H9 (cell line): ENCODE data around the gene IBA57. TPM values are rescaled to one million over a fixed set of nuclear protein-coding genes. Genes with fewer than 3 reads are reported as not detected.

Source experiments
- DNase-seq: peaks from one replicate; pipeline ENCODE4 v3.0.0-alpha.2; 2017
- H2AFZ ChIP-seq: one replicate; pipeline ENCODE4 v1.6.1; 2013; ENCODE audit warnings: mild to moderate bottlenecking, low read length, control low read depth, moderate library complexity
- H2AK5ac ChIP-seq: 2 replicates; pipeline ENCODE4 v1.6.1; 2013; ENCODE audit warnings: low read length, control low read depth, mixed read lengths; ENCODE audit not compliant: insufficient read length
- H2BK120ac ChIP-seq: one replicate; pipeline ENCODE4 v1.6.1; 2013; ENCODE audit warnings: low read depth, mild to moderate bottlenecking, low read length, control low read depth, inconsistent platforms; ENCODE audit not compliant: poor library complexity, severe bottlenecking
- H2BK12ac ChIP-seq: 2 replicates; pipeline ENCODE4 v1.6.1; 2013; ENCODE audit warnings: low read length, control low read depth, mixed read lengths, low read depth; ENCODE audit not compliant: insufficient read length
- H2BK15ac ChIP-seq: 2 replicates; pipeline ENCODE4 v1.6.1; 2013; ENCODE audit warnings: low read depth, low read length, control low read depth
- H2BK20ac ChIP-seq: one replicate; pipeline ENCODE4 v1.6.1; 2013; ENCODE audit warnings: low read depth, mild to moderate bottlenecking, low read length, control low read depth, inconsistent platforms; ENCODE audit not compliant: poor library complexity, severe bottlenecking
- H2BK5ac ChIP-seq: 2 replicates; pipeline ENCODE4 v1.6.1; 2013; ENCODE audit warnings: low read length, control low read depth, mixed read lengths; ENCODE audit not compliant: insufficient read length
- H3K14ac ChIP-seq: 2 replicates; pipeline ENCODE4 v1.6.1; 2013; ENCODE audit warnings: low read length, control low read depth; ENCODE audit not compliant: insufficient read depth
- H3K18ac ChIP-seq: 2 replicates; pipeline ENCODE4 v1.6.1; 2013; ENCODE audit warnings: low read depth, mild to moderate bottlenecking, mixed read lengths, low read length, control low read depth; ENCODE audit not compliant: insufficient read length
- H3K23ac ChIP-seq: 2 replicates; pipeline ENCODE4 v1.6.1; 2013; ENCODE audit warnings: low read length, control low read depth, mixed read lengths, low read depth; ENCODE audit not compliant: insufficient read length
- H3K23me2 ChIP-seq: 2 replicates; pipeline ENCODE4 v1.6.1; 2013; ENCODE audit warnings: low read depth, mild to moderate bottlenecking, mixed read lengths, low read length, control low read depth; ENCODE audit not compliant: insufficient read length, poor library complexity, severe bottlenecking
- H3K27ac ChIP-seq: 2 replicates; pipeline ENCODE4 v1.5.1; 2013; ENCODE audit warnings: low read length, control low read depth, mixed read lengths, low read depth; ENCODE audit not compliant: insufficient read length
- H3K27me3 ChIP-seq: 2 replicates; pipeline ENCODE4 v1.6.1; 2013; ENCODE audit warnings: low read length, control low read depth, inconsistent platforms; ENCODE audit not compliant: insufficient read depth
- H3K4ac ChIP-seq: 2 replicates; pipeline ENCODE4 v1.6.1; 2013; ENCODE audit warnings: low read depth, mild to moderate bottlenecking, control low read depth, inconsistent platforms, low read length, moderate library complexity
- H3K4me1 ChIP-seq: 2 replicates; pipeline ENCODE4 v1.6.1; 2013; ENCODE audit warnings: low read length, control low read depth, inconsistent platforms; ENCODE audit not compliant: insufficient read depth
- H3K4me2 ChIP-seq: 2 replicates; pipeline ENCODE4 v1.6.1; 2013; ENCODE audit warnings: low read length, control low read depth, mixed read lengths; ENCODE audit not compliant: insufficient read length, insufficient read depth
- H3K56ac ChIP-seq: 2 replicates; pipeline ENCODE4 v1.6.1; 2013; ENCODE audit warnings: low read depth, mild to moderate bottlenecking, mixed read lengths, low read length, control low read depth; ENCODE audit not compliant: insufficient read length
- H3K79me1 ChIP-seq: 2 replicates; pipeline ENCODE4 v1.6.1; 2013; ENCODE audit warnings: low read depth, mild to moderate bottlenecking, moderate library complexity, low read length, control low read depth, inconsistent platforms; ENCODE audit not compliant: insufficient read depth, poor library complexity, severe bottlenecking
- H3K79me2 ChIP-seq: 2 replicates; pipeline ENCODE4 v1.6.1; 2013; ENCODE audit warnings: low read length, control low read depth, inconsistent platforms; ENCODE audit not compliant: insufficient read depth
- H3K9ac ChIP-seq: 2 replicates; pipeline ENCODE4 v1.6.1; 2013; ENCODE audit warnings: low read length, control low read depth, mixed read lengths; ENCODE audit not compliant: insufficient read length; ENCODE audit errors: extremely low read depth
- H3K9me3 ChIP-seq: one replicate; pipeline ENCODE4 v1.6.1; 2013; ENCODE audit warnings: low read depth, low read length, inconsistent platforms; ENCODE audit not compliant: control insufficient read depth
- H3T11ph ChIP-seq: one replicate; pipeline ENCODE4 v1.6.1; 2013; ENCODE audit warnings: mild to moderate bottlenecking, low read length, control low read depth, inconsistent platforms
- H4K20me1 ChIP-seq: one replicate; pipeline ENCODE4 v1.6.1; 2013; ENCODE audit not compliant: control insufficient read depth, insufficient read length, insufficient read depth
- H4K5ac ChIP-seq: 2 replicates; pipeline ENCODE4 v1.6.1; 2013; ENCODE audit warnings: low read depth, mild to moderate bottlenecking, mixed read lengths, low read length, control low read depth; ENCODE audit not compliant: insufficient read length
- H4K8ac ChIP-seq: replicated peaks from 2 replicates; pipeline ENCODE4 v1.6.1; 2013; ENCODE audit warnings: low read length, control low read depth, mixed read lengths, low read depth; ENCODE audit not compliant: insufficient read length
- H4K91ac ChIP-seq: 2 replicates; pipeline ENCODE4 v1.6.1; 2013; ENCODE audit warnings: low read depth, mild to moderate bottlenecking, moderate library complexity, mixed read lengths, low read length, control low read depth; ENCODE audit not compliant: insufficient read length
- H3K27ac Mint-ChIP-seq, 3 experiments: 2 replicates in 2 of 3; 3 replicates in 1 of 3; pipeline ENCODE4 v1.8.0; 2020 to 2021; ENCODE audit warnings: mixed read lengths in 3 of 3, mild to moderate bottlenecking in 1 of 3, moderate library complexity in 1 of 3
- H3K27me3 Mint-ChIP-seq: 2 replicates; pipeline ENCODE4 v1.8.0; 2021; ENCODE audit warnings: low read depth, mild to moderate bottlenecking, moderate library complexity, mixed read lengths
- H3K36me3 Mint-ChIP-seq, 3 experiments: 2 replicates in 2 of 3; 3 replicates in 1 of 3; pipeline ENCODE4 v1.8.0; 2020 to 2021; ENCODE audit warnings: low read depth in 3 of 3, mixed read lengths in 3 of 3; ENCODE audit not compliant: insufficient read depth in 1 of 3
- H3K4me1 Mint-ChIP-seq, 2 experiments: 2 replicates each; pipeline ENCODE4 v1.8.0; 2020; ENCODE audit warnings: mixed read lengths in 2 of 2
- H3K4me3 Mint-ChIP-seq, 2 experiments: 2 replicates in 1 of 2; 3 replicates in 1 of 2; pipeline ENCODE4 v1.8.0; 2020 to 2021; ENCODE audit warnings: mild to moderate bottlenecking in 2 of 2, mixed read lengths in 2 of 2, moderate library complexity in 1 of 2
- H3K9me3 Mint-ChIP-seq, 2 experiments: 2 replicates in 1 of 2; 3 replicates in 1 of 2; pipeline ENCODE4 v1.8.0; 2020; ENCODE audit warnings: mild to moderate bottlenecking in 2 of 2, mixed read lengths in 2 of 2, moderate library complexity in 1 of 2
- WGBS: extraction: QIAGEN DNeasy Blood & Tissue Kit; methylation state at CpG from one replicate; pipeline ENCODE4 v1.1.7; 2013; ENCODE audit warnings: missing lambda C conversion rate, low lambda C conversion rate, mixed read lengths; ENCODE audit not compliant: insufficient read length; ENCODE audit errors: extremely low coverage; 5-methylcytosine and 5-hydroxymethylcytosine counted together
- total RNA-seq: library from RNA; stranded (reverse); gene quantifications from 2 replicates; pipeline ENCODE4 v1.2.1, GENCODE V29; 2021
- TF ChIP-seq, protein P1 (sequence below): fragments of 200-600 bp; sonication (generic); conservative IDR thresholded peaks from 3 replicates; pipeline ENCODE4 v1.8.0; 2021; ENCODE audit warnings: antibody characterized with exemption, mild to moderate bottlenecking

The IBA57 gene
- total RNA-seq, 1 experiment from 2014 or later: 12.6 TPM

DNA sequence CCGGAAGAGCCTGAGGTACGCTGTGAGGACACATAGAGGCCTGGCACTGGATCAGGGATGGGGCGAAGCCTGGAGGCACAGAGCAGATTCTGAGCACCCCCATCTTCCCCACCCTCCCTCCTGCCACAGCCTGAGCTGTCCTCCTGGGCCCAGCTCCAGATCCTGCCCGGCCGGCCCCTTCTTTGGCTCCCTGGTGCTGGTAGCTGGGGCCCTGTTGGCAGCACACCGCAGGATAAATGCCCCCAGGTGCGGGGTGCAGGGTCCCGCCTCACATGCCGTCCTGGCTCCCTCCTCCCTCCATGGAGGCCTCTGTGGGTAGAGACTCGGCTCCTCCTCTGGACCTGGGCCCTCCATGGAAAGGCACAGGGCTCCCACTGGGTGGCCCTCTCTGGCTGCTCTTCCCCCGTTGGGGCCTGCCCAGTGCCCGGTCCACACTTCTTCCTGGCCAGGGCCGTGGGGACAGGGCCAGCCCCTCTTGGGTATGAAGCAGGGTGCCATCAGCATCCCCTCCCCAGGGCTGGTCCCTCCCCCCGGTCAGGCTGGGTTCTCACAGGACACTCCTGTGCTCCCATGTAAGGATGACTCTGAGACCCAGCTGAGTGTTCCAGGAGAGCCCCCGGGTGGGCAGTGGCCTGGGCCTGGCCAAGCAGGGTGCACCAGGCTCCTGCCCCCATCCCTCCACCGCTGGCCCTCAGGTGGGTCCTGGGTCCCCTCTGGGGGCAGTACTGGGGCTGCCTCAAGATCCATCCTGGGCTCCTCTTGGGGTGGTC, 41.2 kb downstream of the IBA57 start:
- Histone ChIP-seq H4K91ac (no peak overlapping the region), H4K20me1 (no peaks in the 10 kb centered on the region), H3K4ac (no peak overlapping the region), H2AFZ (no peak overlapping the region), H2BK12ac (no peak overlapping the region), H3K9ac (no peak overlapping the region), H2BK20ac (no peak overlapping the region), H4K8ac (no peak overlapping the region), H3T11ph (no peak overlapping the region), H3K79me1 (no peaks in the 10 kb centered on the region), H3K56ac (no peak overlapping the region), H3K4me2 (no peak overlapping the region), H3K27ac (no peak overlapping the region), H3K23ac (no peak overlapping the region), H3K4me1 (no peaks in the 10 kb centered on the region), H4K5ac (no peak overlapping the region), H3K23me2 (no peaks in the 10 kb centered on the region), H3K14ac (no peak overlapping the region), H3K9me3 (no peaks in the 10 kb centered on the region), H3K27me3 (no peaks in the 10 kb centered on the region; the same call in 1 of the 2 replicates), H3K18ac (no peak overlapping the region), H2BK5ac (no peak overlapping the region), H2BK15ac (no peak overlapping the region), H3K79me2 (no peaks in the 10 kb centered on the region), H2BK120ac (no peak overlapping the region), H2AK5ac (no peak overlapping the region)
- WGBS: no CpG with 5 or more reads among the region's 16 CpGs
- peaks cover 2% of the 10 kb centered on the region in 2 experiments; a peak in 2 of 4 replicates for H3K4me1 Mint-ChIP-seq
- H3K9me3 Mint-ChIP-seq: no peaks in the 10 kb centered on the region
- no peak overlapping the region for H3K27ac Mint-ChIP-seq
- no peak for DNase-seq
- H3K27me3 Mint-ChIP-seq: peaks cover 34% of the 10 kb centered on the region
- no peaks in the 10 kb centered on the region; a peak in 1 of 7 replicates for H3K36me3 Mint-ChIP-seq
- H3K4me3 Mint-ChIP-seq: no peak overlapping the region
- TF ChIP-seq, protein P1, sequence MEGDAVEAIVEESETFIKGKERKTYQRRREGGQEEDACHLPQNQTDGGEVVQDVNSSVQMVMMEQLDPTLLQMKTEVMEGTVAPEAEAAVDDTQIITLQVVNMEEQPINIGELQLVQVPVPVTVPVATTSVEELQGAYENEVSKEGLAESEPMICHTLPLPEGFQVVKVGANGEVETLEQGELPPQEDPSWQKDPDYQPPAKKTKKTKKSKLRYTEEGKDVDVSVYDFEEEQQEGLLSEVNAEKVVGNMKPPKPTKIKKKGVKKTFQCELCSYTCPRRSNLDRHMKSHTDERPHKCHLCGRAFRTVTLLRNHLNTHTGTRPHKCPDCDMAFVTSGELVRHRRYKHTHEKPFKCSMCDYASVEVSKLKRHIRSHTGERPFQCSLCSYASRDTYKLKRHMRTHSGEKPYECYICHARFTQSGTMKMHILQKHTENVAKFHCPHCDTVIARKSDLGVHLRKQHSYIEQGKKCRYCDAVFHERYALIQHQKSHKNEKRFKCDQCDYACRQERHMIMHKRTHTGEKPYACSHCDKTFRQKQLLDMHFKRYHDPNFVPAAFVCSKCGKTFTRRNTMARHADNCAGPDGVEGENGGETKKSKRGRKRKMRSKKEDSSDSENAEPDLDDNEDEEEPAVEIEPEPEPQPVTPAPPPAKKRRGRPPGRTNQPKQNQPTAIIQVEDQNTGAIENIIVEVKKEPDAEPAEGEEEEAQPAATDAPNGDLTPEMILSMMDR: no peak
